Renal cortical epithelial cell (primary cell): Measurements from ENCODE around the gene ACHE. TPM values are rescaled to one million over a fixed set of nuclear protein-coding genes. Genes with fewer than 3 reads are reported as not detected.
"Not testable (repeated sequence)": the region's sequence is repeated elsewhere in the genome, so short reads cannot be mapped to it uniquely, and the experiment has no call there.

Experiments used
- DNase-seq: peaks from one replicate; pipeline ENCODE4 v3.0.0-alpha.2; 2011; ENCODE audit warnings: low read depth
- total RNA-seq: library from RNA; depleted of rRNA; stranded (reverse); fragments of >200 nt; gene quantifications from 2 replicates; pipeline ENCODE4 v1.2.3, GENCODE V29; 2014

The ACHE gene
- 0.94 and 1.2 TPM in 2 replicates for total RNA-seq

DNA sequence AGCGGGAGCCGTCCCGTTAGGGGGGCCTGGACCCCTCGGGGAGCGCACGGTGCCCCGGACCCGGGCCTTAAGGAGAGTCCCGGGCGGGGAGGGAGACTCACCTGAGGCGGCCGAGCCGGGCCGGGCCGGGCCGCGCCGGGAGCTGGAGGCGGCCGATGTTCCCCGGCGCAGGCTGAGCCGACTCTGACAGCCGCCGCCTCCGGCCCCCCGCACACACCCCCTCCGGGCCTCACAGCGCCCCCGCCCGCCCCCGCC lies at the start of gene ACHE:
Gene ACHE (minus strand): TSS at position 188 of the 255 bp plus-strand sequence. CDS start 1,656 bp downstream, outside the sequence.
- no peak for DNase-seq

DNA sequence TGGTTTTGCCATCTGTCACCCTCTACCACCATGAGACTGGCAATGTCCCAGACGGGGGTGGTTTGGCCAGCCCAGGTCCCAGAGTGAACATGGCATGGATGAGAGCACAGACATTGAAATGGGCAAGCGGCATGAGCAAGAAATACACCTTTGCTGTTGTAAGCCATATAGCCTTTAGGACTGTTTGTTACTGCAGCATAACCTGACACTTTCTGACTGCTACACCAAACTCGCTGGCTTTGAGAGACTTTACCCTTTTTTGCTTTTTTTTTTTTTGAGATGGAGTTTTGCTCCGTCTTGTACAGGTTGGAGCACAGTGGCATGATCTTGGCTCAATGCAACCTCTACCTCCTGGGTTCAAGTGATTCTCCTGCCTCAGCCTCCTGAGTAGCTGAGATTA lies 48.5 kb upstream of the ACHE start:
- DNase-seq, result no peak

DNA sequence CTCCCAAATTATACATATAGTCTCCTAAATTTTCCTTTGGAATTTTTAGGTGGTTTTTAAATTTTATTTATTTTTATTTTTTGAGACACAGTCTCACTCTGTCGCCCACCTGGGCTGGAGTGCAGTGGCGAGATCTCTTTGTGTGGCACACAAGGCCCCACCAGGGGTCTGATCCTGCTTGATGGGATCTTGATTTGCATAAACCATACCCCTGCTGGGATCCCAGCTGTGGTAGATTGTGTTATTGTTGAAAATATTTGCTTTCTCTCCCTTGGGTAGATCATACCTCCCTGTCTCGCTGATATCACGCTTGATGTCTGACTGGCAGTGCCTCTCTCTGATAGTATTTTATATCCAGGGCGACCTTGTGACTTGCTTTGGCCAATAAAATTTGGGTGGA lies 48.0 kb upstream of the ACHE start:
- DNase-seq, result no peak

DNA sequence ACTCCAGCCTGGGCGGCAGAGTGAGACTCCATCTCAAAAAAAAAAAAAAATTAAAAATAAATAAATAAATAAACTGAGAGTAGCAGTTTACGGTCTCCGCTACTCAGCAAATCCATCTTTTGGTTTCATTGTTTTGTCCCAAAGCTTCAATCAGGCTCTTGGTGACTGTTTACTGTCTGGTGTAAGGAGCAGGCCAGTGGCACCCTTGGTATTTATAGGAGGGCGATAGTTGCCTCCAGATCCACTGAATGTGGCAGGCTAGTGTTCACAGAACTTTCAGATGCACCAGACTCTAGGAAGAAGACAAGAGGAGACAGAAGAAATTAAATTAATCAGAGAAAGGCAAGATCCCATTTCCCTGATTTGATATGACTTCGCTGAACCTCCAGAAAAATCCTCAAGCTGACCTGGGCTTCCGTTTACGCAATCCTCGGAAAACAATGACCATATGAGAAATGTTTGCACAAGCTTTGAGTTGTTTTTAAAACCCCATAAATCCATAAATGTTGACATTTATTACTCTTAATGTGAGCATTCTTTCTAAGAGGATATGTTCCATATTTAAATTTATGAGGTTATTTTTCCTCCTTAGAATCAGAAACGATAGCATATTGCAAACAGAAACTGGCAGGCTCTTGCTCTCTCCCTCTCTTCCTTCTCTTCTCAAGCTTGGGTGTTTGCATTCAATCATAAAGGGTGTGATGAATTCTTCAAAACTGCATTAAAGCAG lies 46.5 kb upstream of the ACHE start:
- no peak for DNase-seq

DNA sequence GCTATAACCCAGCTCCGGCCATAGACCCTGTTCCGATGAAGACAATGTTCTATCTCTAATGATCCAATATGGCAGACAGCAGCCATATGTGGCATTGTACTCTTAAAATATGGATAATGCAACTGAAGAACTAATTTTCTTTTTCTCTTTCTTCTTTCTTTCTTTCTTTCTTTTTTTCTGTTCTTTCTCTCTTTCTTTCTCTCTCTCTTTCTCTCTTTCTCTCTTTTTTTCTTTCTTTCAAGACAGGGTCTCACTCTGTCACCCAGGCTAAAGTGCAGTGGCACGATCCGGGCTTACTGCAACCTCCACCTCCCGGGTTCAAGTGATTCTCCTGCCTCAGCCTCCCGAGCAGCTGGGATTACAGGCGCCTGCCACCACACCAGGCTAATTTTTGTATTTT lies 40.5 kb upstream of the ACHE start:
- DNase-seq, result not testable (repeated sequence)

DNA sequence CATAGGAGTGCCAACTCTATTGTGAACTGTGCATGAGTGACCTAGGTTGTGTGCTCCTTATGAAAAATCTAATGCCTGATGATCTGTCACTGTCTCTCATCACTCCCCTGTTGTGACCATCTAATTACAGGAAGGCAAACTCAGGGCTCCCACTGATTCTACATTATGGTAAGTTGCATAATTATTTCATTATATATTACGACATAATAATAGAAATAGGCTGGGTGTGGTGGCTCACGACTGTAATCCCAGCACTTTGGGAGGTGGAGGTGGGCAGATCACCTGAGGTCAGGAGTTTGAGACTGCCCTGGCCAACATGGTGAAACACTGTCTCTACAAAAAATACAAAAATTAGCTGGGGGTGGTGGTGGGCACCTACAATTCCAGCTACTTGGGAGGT lies 39.7 kb upstream of the ACHE start:
- not testable (repeated sequence) for DNase-seq

DNA sequence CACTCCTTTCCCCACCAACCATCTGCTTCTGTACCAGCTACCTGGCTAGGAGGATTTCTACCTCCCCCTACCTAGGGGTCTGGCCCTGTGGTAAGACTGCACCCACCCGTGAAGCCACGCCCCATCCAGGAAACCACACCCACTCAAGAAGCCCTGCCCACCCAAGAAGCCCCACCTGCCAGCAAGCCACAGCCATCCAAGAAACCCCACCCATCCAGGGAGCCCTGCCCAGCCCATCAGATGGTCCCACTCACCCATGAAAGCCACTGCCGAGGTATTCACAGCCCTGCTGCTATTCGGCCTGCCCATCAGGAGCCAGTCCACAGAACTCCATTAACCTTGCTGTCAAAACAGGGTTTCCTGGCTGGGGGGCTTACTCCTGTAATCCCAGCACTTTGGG lies 38.0 kb upstream of the ACHE start:
- DNase-seq, result no peak

DNA sequence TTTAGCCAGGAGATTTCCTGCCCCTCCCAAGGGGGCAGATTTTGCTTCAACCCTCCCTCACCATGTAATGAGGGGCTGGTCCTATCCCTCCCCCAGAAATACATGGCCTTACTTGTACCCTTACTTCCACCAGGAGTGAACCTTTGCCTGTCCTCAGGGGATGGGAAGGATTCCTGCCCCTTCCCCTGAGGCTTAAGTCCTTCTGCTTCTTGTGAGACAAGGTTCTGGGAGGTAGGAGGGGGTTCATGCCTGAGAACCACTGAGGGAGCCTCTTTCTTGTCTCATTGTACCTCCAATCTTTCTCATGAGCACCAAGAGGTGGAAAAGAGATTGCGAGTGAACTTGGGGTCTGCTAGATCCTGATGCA lies 34.1 kb upstream of the ACHE start:
- no peak for DNase-seq

DNA sequence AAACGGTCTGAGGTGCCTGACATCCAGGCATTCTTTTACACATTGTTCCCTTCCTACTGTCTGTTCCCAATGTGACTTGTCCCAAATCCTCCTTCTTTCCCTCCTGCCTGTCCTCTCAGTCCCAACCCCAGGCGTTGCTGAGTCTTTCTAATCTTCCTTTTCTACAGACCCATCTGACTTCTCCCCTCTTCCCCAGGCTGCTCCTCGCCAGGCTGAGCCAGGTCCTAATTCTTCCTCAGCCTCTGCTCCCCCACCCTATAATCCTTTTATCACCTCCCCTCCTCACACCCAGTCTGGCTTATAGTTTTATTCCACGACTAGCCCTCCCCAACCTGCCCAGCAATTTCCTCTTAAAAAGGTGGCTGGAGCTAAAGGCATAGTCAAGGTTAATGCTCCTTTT lies 27.9 kb upstream of the ACHE start:
- not testable (repeated sequence) for DNase-seq

DNA sequence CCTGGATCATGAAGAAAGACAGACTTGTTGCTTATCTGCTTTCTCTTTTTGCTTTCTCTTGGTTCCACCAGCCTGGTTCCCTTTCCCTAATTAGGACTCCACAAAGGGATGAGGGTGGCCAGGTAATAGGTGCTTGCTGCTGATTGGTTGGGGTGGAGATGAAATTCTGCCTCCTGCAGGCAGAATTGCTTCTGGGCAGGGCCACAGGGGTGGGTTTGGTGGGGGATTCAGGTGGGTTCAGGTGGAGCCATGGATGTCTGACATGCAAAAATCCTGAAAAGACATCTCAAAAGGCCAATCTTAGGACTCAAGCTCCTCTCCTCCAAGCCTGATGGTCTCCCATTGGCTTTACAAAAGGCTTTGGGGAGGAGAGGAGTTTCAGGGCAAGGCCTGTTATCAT lies 25.4 kb upstream of the ACHE start:
- DNase-seq, result no peak

DNA sequence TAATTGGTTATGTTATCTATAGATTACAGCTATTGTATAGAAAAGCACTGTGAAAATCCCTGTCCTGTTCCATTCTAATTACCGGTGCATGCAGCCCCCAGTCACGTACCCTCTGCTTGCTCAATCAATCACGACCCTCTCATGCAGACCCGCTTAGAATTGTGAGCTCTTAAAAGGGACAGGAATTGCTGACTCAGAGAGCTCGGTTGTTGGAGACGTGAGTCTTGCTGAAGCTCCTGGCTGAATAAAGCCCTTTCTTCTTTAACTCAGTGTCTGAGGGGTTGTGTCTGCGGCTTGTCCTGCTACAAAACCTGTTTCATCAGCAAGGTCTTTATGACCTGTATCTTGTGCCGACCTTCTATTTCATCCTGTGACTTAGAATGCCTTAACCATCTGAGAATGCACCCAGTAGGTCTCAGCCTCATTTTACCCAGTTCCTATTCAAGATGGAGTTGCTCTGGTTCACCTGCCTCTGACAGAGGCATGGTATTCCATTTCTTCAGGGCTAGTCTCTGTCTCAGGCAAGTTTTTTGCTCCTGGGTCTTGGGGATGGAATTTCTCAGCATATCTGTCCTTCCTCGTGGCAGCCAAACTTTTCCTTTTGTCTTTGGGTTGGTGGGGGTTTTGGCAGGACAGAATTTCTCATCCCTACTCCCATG lies 24.2 kb upstream of the ACHE start:
- DNase-seq, result not testable (repeated sequence)

DNA sequence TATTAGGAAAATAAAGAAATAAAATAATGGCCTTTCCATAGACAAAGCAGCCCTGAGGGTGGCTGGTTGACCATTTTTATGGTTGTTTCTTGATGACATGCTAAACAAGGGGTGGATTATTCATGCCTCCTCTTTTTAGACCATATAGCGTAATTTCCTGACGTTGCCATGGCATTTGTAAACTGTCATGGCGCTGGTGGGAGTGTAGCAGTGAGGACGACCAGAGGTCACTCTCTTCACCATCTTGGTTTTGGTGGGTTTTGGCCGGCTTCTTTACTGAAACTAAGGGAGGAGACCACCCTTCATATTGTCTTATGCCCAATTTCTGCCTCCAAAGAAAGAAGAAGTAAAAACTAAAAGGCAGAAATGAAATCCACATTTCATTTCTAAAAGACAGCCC lies 23.6 kb upstream of the ACHE start:
- not testable (repeated sequence) for DNase-seq

DNA sequence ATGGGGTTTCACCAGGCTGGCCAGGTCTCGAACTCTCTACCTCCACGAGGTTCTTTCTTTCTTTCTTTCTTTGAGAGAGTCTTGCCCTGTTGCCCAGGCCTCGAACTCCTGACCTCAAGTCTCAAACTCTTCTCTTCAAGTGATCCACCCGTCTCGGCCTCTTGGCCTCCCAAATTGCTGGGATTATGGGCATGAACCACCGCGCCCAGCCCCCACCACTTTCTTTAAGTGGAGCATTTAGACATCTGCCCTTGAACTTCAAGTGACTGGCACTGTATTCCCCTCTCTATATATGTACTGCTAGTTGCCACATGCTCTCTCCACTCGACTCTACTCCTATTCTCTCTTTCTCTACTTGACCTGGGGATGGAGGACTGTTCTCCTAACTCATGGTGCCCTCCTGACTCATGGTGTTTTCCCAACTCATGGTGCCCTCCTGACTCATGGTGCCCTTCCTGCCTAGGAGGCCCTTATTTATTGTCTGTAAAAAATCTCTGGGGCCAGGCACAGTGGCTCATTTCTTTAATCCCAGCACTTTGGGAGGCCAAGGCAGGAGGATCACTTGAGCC lies 19.3 kb upstream of the ACHE start:
- peak; percentile 57 for DNase-seq

DNA sequence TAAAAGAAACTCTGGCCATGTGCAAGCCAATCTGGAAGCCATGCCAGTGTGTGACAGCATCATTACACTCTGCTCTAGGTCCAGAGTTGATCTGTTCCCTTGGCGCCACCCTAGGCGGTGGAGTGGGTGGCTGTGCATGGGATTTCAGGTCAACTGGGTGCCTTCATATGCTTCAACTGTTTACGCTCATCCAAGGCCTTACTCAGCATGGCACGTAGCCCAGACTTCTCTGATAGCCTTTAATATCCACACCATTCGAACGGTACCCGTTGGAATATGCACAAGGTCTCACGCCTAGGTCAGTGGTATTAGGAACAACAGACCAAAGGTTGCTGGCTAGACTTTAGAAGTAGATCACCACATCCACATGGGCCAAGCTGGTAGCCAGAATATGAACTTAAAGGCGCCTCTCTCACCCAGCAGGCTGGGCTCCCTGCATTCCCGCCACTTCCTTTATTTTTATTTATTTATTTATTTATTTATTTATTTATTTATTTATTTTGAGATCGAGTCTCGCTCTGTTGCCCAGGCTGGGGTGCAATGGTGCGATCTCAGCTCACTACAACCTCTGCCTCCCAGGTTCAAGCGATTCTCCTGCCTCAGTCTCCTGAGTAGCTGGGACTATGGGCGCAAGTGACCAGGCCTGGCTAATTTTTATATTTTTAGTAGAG lies 18.7 kb upstream of the ACHE start:
- DNase-seq, result no peak

DNA sequence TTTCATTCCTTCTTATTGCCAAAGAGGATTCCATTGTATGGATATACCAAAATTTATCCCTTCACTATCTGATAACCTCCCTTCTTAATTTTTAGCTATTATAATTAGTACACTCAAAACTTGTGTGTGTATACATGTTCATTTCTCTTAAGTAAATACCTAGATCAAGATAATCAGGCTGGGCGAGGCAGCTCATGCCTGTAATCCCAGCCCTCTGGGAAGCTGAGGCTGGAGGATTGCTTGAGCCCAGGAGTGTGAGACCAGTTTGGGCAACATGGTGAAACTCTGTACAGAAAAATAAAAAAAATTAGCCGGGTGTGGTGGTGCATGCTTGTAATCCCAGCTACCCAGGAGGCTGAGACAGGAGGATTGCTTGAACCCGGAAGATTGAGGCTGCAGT lies 15.8 kb upstream of the ACHE start:
- DNase-seq, result no peak

DNA sequence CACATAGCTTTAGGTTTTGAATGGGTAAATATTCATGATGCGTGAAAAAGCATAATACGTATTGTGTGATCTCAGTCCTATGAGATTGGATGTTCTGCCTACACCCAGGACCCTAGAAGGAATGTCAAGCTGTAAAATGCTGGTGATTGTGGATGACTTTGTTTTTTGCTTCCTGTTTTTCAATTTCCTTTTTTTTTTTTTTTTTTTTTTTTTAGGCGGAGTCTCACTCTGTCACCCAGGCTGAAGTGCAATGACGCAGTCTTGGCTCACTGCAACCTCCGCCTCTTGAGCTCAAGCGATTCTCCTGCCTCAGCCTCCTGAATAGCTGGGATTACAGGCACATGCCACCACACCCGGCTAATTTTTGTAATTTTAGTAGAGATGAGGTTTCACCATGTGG lies 14.8 kb upstream of the ACHE start:
- not testable (repeated sequence) for DNase-seq

DNA sequence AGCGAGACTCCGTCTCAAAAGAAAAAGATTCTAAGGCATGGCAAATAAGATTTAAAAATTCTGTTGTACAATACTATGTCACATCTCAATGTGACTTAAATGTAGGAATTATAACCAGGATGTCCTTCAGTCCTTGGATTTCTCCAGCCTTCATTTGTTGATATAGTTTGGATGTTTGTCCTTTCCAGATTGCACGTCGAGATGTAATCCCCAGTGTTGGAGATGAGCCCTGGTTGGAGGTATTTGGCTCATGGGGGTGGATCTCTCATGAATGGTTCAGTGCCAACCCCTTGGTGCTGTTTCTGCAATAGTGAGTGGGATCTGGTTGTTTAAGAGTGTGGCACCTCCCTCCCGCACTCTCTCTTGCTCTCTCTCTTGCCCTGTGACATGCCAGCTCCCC lies 12.8 kb upstream of the ACHE start:
- DNase-seq, result no peak

DNA sequence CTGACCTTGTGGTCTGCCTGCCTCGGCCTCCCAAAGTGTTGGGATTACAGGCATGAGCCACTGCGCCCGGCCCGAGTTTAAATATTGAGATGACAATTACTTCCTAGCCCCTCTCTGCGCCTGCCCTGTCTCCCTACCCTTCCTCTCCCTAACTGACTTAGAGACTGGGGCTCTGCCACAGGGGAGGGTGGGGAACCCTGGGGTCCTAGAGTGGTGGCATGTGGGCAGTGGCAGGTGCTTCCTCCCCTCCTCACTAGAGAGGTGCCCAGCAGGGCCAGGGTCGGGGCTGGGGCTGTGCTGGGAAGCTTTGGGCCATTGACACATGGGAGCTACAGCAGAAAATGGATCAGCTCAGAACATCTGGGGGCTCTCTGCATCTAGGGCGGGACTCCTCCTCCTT lies 7.0 kb upstream of the ACHE start:
- DNase-seq, result no peak

DNA sequence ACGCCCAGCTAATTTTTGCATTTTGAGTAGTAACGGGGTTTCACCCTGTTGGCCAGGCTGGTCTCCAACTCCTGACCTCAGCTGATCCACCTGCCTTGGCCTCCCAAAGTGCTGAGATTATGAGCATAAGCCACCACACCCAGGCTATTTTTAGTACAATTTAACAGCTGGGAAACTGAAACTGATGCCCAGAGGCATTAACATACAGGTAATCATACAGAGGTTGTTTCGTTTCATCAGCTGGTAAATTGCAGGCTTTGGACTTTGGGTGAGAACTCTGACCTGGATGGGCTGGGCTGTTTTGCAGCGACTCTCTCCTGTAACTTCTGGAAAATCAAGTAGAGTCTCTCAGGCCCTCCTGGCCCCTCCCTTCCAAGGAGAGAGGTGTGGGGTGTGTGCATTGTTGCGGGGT lies 6.2 kb upstream of the ACHE start:
- DNase-seq, result no peak

DNA sequence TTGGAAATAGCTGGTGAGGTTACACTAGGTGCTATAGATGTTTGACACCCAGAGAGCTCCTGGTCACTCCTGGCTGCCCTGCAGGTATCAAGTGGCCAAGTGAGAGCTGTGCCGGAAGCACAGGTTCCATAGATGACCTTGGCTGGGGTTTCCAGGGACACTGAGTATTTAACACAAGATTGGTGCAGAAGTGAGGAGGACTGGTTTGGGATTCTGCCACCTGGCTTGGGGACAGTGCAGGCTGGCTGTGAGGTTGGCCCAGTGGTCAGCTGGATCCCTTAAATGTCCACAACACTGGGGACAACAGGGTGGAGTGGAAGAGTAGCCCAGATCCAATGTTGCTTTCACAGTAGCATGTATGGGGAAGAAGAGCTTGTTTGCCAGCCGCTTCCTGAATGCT lies 5.3 kb upstream of the ACHE start:
- no peak for DNase-seq

DNA sequence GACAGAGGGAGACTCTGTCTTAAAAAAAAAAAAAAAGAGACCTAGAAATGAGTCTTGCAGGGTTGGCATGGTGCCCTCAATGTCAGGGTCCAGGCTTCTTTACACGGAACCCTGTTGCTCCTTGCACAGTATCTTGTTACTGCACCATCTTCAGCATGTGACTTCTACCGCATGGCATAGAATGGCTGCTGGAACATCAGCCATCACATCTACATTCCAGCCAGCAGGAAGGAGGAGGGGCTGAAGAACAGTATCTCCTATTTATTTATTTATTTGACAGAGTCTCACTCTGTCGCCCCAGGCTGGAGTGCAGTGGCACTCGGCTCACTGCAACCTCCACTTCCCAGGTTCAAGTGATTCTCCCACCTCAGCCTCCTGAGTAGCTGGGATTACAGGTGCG lies 3.7 kb upstream of the ACHE start:
- no peak for DNase-seq

DNA sequence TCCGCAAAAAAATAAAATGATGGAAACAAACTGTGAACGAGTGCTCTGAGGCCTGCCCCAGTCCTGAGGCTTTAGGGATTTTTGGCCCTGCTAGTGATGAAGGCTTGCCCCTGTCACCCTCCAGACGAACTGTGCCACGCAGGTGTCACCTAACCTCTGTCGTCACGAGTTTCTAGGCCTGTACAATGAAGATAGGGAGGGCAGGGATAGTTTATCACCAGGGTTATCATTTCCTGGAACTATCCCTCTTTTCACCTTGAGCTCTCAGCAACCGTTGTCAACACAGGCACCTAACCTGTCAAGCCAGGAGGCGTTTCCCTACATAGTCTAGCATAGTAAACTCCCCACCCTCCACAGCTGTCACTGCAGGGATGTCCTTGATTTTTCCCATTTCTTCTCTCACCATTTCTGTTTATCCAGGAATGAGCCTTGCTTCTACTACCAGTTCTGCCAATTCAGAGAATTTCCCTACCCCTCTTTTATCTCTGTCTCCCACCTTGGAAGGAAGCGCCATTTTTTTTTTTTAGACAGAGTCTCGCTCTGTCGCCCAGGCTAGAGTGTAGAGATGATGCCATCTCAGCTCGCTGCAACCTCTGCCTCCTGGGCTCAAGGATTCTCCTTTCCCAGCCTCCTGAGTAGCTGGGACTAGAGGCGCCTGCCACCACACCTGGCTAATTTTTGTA lies 2.2 kb upstream of the ACHE start:
- DNase-seq, result no peak
